H9 (cell line): ENCODE measurements around the gene TADA3. TPM values are rescaled to one million over a fixed set of nuclear protein-coding genes. Genes with fewer than 3 reads are reported as not detected.

Source experiments
- DNase-seq: peaks from one replicate; pipeline ENCODE4 v3.0.0-alpha.2; 2017
- H2AFZ ChIP-seq: one replicate; pipeline ENCODE4 v1.6.1; 2013; ENCODE audit warnings: mild to moderate bottlenecking, low read length, control low read depth, moderate library complexity
- H2AK5ac ChIP-seq: 2 replicates; pipeline ENCODE4 v1.6.1; 2013; ENCODE audit warnings: low read length, control low read depth, mixed read lengths; ENCODE audit not compliant: insufficient read length
- H2BK120ac ChIP-seq: one replicate; pipeline ENCODE4 v1.6.1; 2013; ENCODE audit warnings: low read depth, mild to moderate bottlenecking, low read length, control low read depth, inconsistent platforms; ENCODE audit not compliant: poor library complexity, severe bottlenecking
- H2BK12ac ChIP-seq: 2 replicates; pipeline ENCODE4 v1.6.1; 2013; ENCODE audit warnings: low read length, control low read depth, mixed read lengths, low read depth; ENCODE audit not compliant: insufficient read length
- H2BK15ac ChIP-seq: 2 replicates; pipeline ENCODE4 v1.6.1; 2013; ENCODE audit warnings: low read depth, low read length, control low read depth
- H2BK20ac ChIP-seq: one replicate; pipeline ENCODE4 v1.6.1; 2013; ENCODE audit warnings: low read depth, mild to moderate bottlenecking, low read length, control low read depth, inconsistent platforms; ENCODE audit not compliant: poor library complexity, severe bottlenecking
- H2BK5ac ChIP-seq: 2 replicates; pipeline ENCODE4 v1.6.1; 2013; ENCODE audit warnings: low read length, control low read depth, mixed read lengths; ENCODE audit not compliant: insufficient read length
- H3K14ac ChIP-seq: 2 replicates; pipeline ENCODE4 v1.6.1; 2013; ENCODE audit warnings: low read length, control low read depth; ENCODE audit not compliant: insufficient read depth
- H3K18ac ChIP-seq: 2 replicates; pipeline ENCODE4 v1.6.1; 2013; ENCODE audit warnings: low read depth, mild to moderate bottlenecking, mixed read lengths, low read length, control low read depth; ENCODE audit not compliant: insufficient read length
- H3K23ac ChIP-seq: 2 replicates; pipeline ENCODE4 v1.6.1; 2013; ENCODE audit warnings: low read length, control low read depth, mixed read lengths, low read depth; ENCODE audit not compliant: insufficient read length
- H3K23me2 ChIP-seq: 2 replicates; pipeline ENCODE4 v1.6.1; 2013; ENCODE audit warnings: low read depth, mild to moderate bottlenecking, mixed read lengths, low read length, control low read depth; ENCODE audit not compliant: insufficient read length, poor library complexity, severe bottlenecking
- H3K27ac ChIP-seq: 2 replicates; pipeline ENCODE4 v1.5.1; 2013; ENCODE audit warnings: low read length, control low read depth, mixed read lengths, low read depth; ENCODE audit not compliant: insufficient read length
- H3K27me3 ChIP-seq: 2 replicates; pipeline ENCODE4 v1.6.1; 2013; ENCODE audit warnings: low read length, control low read depth, inconsistent platforms; ENCODE audit not compliant: insufficient read depth
- H3K4ac ChIP-seq: 2 replicates; pipeline ENCODE4 v1.6.1; 2013; ENCODE audit warnings: low read depth, mild to moderate bottlenecking, control low read depth, inconsistent platforms, low read length, moderate library complexity
- H3K4me1 ChIP-seq: 2 replicates; pipeline ENCODE4 v1.6.1; 2013; ENCODE audit warnings: low read length, control low read depth, inconsistent platforms; ENCODE audit not compliant: insufficient read depth
- H3K4me2 ChIP-seq: 2 replicates; pipeline ENCODE4 v1.6.1; 2013; ENCODE audit warnings: low read length, control low read depth, mixed read lengths; ENCODE audit not compliant: insufficient read length, insufficient read depth
- H3K56ac ChIP-seq: 2 replicates; pipeline ENCODE4 v1.6.1; 2013; ENCODE audit warnings: low read depth, mild to moderate bottlenecking, mixed read lengths, low read length, control low read depth; ENCODE audit not compliant: insufficient read length
- H3K79me1 ChIP-seq: 2 replicates; pipeline ENCODE4 v1.6.1; 2013; ENCODE audit warnings: low read depth, mild to moderate bottlenecking, moderate library complexity, low read length, control low read depth, inconsistent platforms; ENCODE audit not compliant: insufficient read depth, poor library complexity, severe bottlenecking
- H3K79me2 ChIP-seq: 2 replicates; pipeline ENCODE4 v1.6.1; 2013; ENCODE audit warnings: low read length, control low read depth, inconsistent platforms; ENCODE audit not compliant: insufficient read depth
- H3K9ac ChIP-seq: 2 replicates; pipeline ENCODE4 v1.6.1; 2013; ENCODE audit warnings: low read length, control low read depth, mixed read lengths; ENCODE audit not compliant: insufficient read length; ENCODE audit errors: extremely low read depth
- H3K9me3 ChIP-seq: one replicate; pipeline ENCODE4 v1.6.1; 2013; ENCODE audit warnings: low read depth, low read length, inconsistent platforms; ENCODE audit not compliant: control insufficient read depth
- H3T11ph ChIP-seq: one replicate; pipeline ENCODE4 v1.6.1; 2013; ENCODE audit warnings: mild to moderate bottlenecking, low read length, control low read depth, inconsistent platforms
- H4K20me1 ChIP-seq: one replicate; pipeline ENCODE4 v1.6.1; 2013; ENCODE audit not compliant: control insufficient read depth, insufficient read length, insufficient read depth
- H4K5ac ChIP-seq: 2 replicates; pipeline ENCODE4 v1.6.1; 2013; ENCODE audit warnings: low read depth, mild to moderate bottlenecking, mixed read lengths, low read length, control low read depth; ENCODE audit not compliant: insufficient read length
- H4K8ac ChIP-seq: replicated peaks from 2 replicates; pipeline ENCODE4 v1.6.1; 2013; ENCODE audit warnings: low read length, control low read depth, mixed read lengths, low read depth; ENCODE audit not compliant: insufficient read length
- H4K91ac ChIP-seq: 2 replicates; pipeline ENCODE4 v1.6.1; 2013; ENCODE audit warnings: low read depth, mild to moderate bottlenecking, moderate library complexity, mixed read lengths, low read length, control low read depth; ENCODE audit not compliant: insufficient read length
- H3K27ac Mint-ChIP-seq, 3 experiments: 2 replicates in 2 of 3; 3 replicates in 1 of 3; pipeline ENCODE4 v1.8.0; 2020 to 2021; ENCODE audit warnings: mixed read lengths in 3 of 3, mild to moderate bottlenecking in 1 of 3, moderate library complexity in 1 of 3
- H3K27me3 Mint-ChIP-seq: 2 replicates; pipeline ENCODE4 v1.8.0; 2021; ENCODE audit warnings: low read depth, mild to moderate bottlenecking, moderate library complexity, mixed read lengths
- H3K36me3 Mint-ChIP-seq, 3 experiments: 2 replicates in 2 of 3; 3 replicates in 1 of 3; pipeline ENCODE4 v1.8.0; 2020 to 2021; ENCODE audit warnings: low read depth in 3 of 3, mixed read lengths in 3 of 3; ENCODE audit not compliant: insufficient read depth in 1 of 3
- H3K4me1 Mint-ChIP-seq, 2 experiments: 2 replicates each; pipeline ENCODE4 v1.8.0; 2020; ENCODE audit warnings: mixed read lengths in 2 of 2
- H3K4me3 Mint-ChIP-seq, 2 experiments: 2 replicates in 1 of 2; 3 replicates in 1 of 2; pipeline ENCODE4 v1.8.0; 2020 to 2021; ENCODE audit warnings: mild to moderate bottlenecking in 2 of 2, mixed read lengths in 2 of 2, moderate library complexity in 1 of 2
- H3K9me3 Mint-ChIP-seq, 2 experiments: 2 replicates in 1 of 2; 3 replicates in 1 of 2; pipeline ENCODE4 v1.8.0; 2020; ENCODE audit warnings: mild to moderate bottlenecking in 2 of 2, mixed read lengths in 2 of 2, moderate library complexity in 1 of 2
- CTCF ChIP-seq: fragments of 200-600 bp; sonication (generic); conservative IDR thresholded peaks from 3 replicates; pipeline ENCODE4 v1.8.0; 2021; ENCODE audit warnings: antibody characterized with exemption, mild to moderate bottlenecking
- WGBS: extraction: QIAGEN DNeasy Blood & Tissue Kit; methylation state at CpG from one replicate; pipeline ENCODE4 v1.1.7; 2013; ENCODE audit warnings: missing lambda C conversion rate, low lambda C conversion rate, mixed read lengths; ENCODE audit not compliant: insufficient read length; ENCODE audit errors: extremely low coverage; 5-methylcytosine and 5-hydroxymethylcytosine counted together
- total RNA-seq: library from RNA; stranded (reverse); gene quantifications from 2 replicates; pipeline ENCODE4 v1.2.1, GENCODE V29; 2021

The TADA3 gene
- total RNA-seq, 1 experiment from 2014 or later = 49.8 TPM

- Histone ChIP-seq H3K9me3 (no peaks in the 10 kb centered on the region), H3K18ac (no peak overlapping the region), H3K27me3 (no peaks in the 10 kb centered on the region; the same call in 1 of the 2 replicates), H4K5ac (no peak overlapping the region), H3K79me2 (peaks cover 5% of the 10 kb centered on the region; the same call in 1 of the 2 replicates), H4K20me1 (no peaks in the 10 kb centered on the region), H4K91ac (no peak overlapping the region), H3K56ac (no peak overlapping the region), H3K14ac (no peak overlapping the region), H3T11ph (no peak overlapping the region), H2AK5ac (no peak overlapping the region), H4K8ac (no peak overlapping the region), H3K9ac (no peak overlapping the region), H2BK5ac (no peak overlapping the region), H3K4ac (no peak overlapping the region), H2BK20ac (no peak overlapping the region), H3K23ac (no peak overlapping the region), H2BK15ac (no peak overlapping the region), H2BK120ac (no peak overlapping the region), H3K4me1 (no peaks in the 10 kb centered on the region), H3K4me2 (no peak overlapping the region), H3K79me1 (no peaks in the 10 kb centered on the region), H3K27ac (no peak overlapping the region), H2AFZ (no peak overlapping the region), H3K23me2 (peaks cover 6% of the 10 kb centered on the region), H2BK12ac (no peak overlapping the region)
- no peaks in the 10 kb centered on the region for H3K9me3 Mint-ChIP-seq
- peaks cover 10 to 19% of the 10 kb centered on the region in 2 experiments for H3K4me1 Mint-ChIP-seq
- DNase-seq = no peak
- peaks cover 1% of the 10 kb centered on the region; the same call in 1 of the 2 replicates for H3K27me3 Mint-ChIP-seq
- TF ChIP-seq CTCF = no peak
- WGBS = no CpG with 5 or more reads among the region's 5 CpGs
- H3K36me3 Mint-ChIP-seq = peaks cover 35 to 54% (median 43%) of the 10 kb centered on the region in 3 experiments; a peak in 6 of 7 replicates
- H3K27ac Mint-ChIP-seq = no peak overlapping the region
- peak overlapping the region; percentile 38 to 48; a peak in 4 of 5 replicates for H3K4me3 Mint-ChIP-seq
Measured at GRCh38 chr3:9795207-9795606, 2.9 kb upstream of the TADA3 start.
